IMR-90 (cell line): ENCODE measurements around the gene RXRB. TPM values are rescaled to one million over a fixed set of nuclear protein-coding genes. Genes with fewer than 3 reads are reported as not detected.

Source experiments
- ATAC-seq: fragments of 200-7000 bp; cut with Tn5 transposase; 2 replicates; pipeline ENCODE4 v1.9.1; 2020; ENCODE audit warnings: low read depth, mild to moderate bottlenecking, moderate library complexity
- BruUV-seq: library from RNA; stranded (reverse); fragments of 400-500 nt; replicated peaks from 2 replicates; lab custom pipeline; 2021; lab: Mats Ljungman, UMichigan
- CTCF ChIA-PET: fragments of 300-600 bp; formaldehyde crosslinking; extraction: SDS; loops from one replicate; lab custom pipeline; 2021; ENCODE audit warnings: antibody characterized with exemption; lab: Yijun Ruan, JAX
- POLR2A ChIA-PET: fragments of 300-600 bp; sonication (Branson Sonifier 250); formaldehyde crosslinking; loops from one replicate; lab custom pipeline; 2022; ENCODE audit warnings: antibody characterized with exemption; ENCODE audit not compliant: unreplicated experiment; lab: Charles Lee
- DNase-seq: peaks from one replicate; pipeline ENCODE4 v3.0.0; 2013
- H2AFZ ChIP-seq: replicated peaks from 2 replicates; pipeline ENCODE3; 2013; ENCODE audit warnings: low read length, mild to moderate bottlenecking; ENCODE audit not compliant: poor library complexity
- H2AK5ac ChIP-seq: 2 replicates; pipeline ENCODE4 v1.6.1; 2013; ENCODE audit warnings: low read depth, low read length, inconsistent platforms
- H2AK9ac ChIP-seq: replicated peaks from 2 replicates; pipeline ENCODE3; 2013; ENCODE audit warnings: mild to moderate bottlenecking, low read depth, low read length, moderate library complexity; ENCODE audit not compliant: poor library complexity
- H2BK120ac ChIP-seq: 2 replicates; pipeline ENCODE4 v1.6.1; 2013; ENCODE audit warnings: low read depth, low read length, inconsistent platforms
- H2BK15ac ChIP-seq: 3 replicates; pipeline ENCODE4 v1.6.1; 2013; ENCODE audit warnings: low read depth, low read length, inconsistent platforms
- H2BK20ac ChIP-seq: 2 replicates; pipeline ENCODE4 v1.6.1; 2013; ENCODE audit warnings: low read depth, mild to moderate bottlenecking, inconsistent platforms, low read length, moderate library complexity
- H2BK5ac ChIP-seq: 2 replicates; pipeline ENCODE4 v1.6.1; 2013; ENCODE audit warnings: mild to moderate bottlenecking, low read depth, low read length, inconsistent platforms; ENCODE audit not compliant: poor library complexity, severe bottlenecking
- H3K14ac ChIP-seq: replicated peaks from 2 replicates; pipeline ENCODE4 v1.6.1; 2013; ENCODE audit warnings: low read depth, low read length, inconsistent platforms
- H3K18ac ChIP-seq: 2 replicates; pipeline ENCODE4 v1.6.1; 2013; ENCODE audit warnings: low read depth, low read length, control low read depth
- H3K23ac ChIP-seq: 2 replicates; pipeline ENCODE4 v1.6.1; 2013; ENCODE audit warnings: low read depth, low read length, inconsistent platforms
- H3K27ac ChIP-seq: 2 replicates; pipeline ENCODE4 v1.5.1; 2013; ENCODE audit warnings: mild to moderate bottlenecking, control low read depth, low read length; ENCODE audit not compliant: insufficient read depth
- H3K27me3 ChIP-seq: 2 replicates; pipeline ENCODE4 v1.6.1; 2013; ENCODE audit warnings: low read length; ENCODE audit not compliant: control insufficient read depth, insufficient read depth
- H3K36me3 ChIP-seq: 2 replicates; pipeline ENCODE4 v1.6.1; 2013; ENCODE audit warnings: low read length, mixed read lengths; ENCODE audit not compliant: control insufficient read depth, insufficient read depth
- H3K4ac ChIP-seq: 2 replicates; pipeline ENCODE4 v1.6.1; 2013; ENCODE audit warnings: low read depth, low read length, inconsistent platforms
- H3K4me1 ChIP-seq: 2 replicates; pipeline ENCODE4 v1.6.1; 2013; ENCODE audit warnings: low read length, mixed read lengths; ENCODE audit not compliant: control insufficient read depth, insufficient read depth
- H3K4me2 ChIP-seq: 2 replicates; pipeline ENCODE4 v1.6.1; 2013; ENCODE audit warnings: low read depth, mild to moderate bottlenecking, control low read depth, low read length, moderate library complexity
- H3K4me3 ChIP-seq: 2 replicates; pipeline ENCODE4 v1.5.1; 2013; ENCODE audit warnings: low read depth, mild to moderate bottlenecking, control low read depth, low read length, moderate library complexity; ENCODE audit not compliant: insufficient read depth
- H3K56ac ChIP-seq: 2 replicates; pipeline ENCODE4 v1.6.1; 2013; ENCODE audit warnings: low read length, inconsistent platforms; ENCODE audit not compliant: insufficient read depth; ENCODE audit errors: extremely low read depth
- H3K79me1 ChIP-seq, 2 experiments: 2 replicates each; pipeline ENCODE4 v1.6.1; 2013; ENCODE audit warnings: low read length in 2 of 2, inconsistent platforms in 1 of 2, low read depth in 1 of 2
- H3K9ac ChIP-seq: 2 replicates; pipeline ENCODE4 v1.6.1; 2013; ENCODE audit warnings: low read depth, low read length, control low read depth
- H3K9me1 ChIP-seq: 2 replicates; pipeline ENCODE4 v1.6.1; 2013; ENCODE audit warnings: low read length, inconsistent platforms; ENCODE audit not compliant: insufficient read depth
- H3K9me3 ChIP-seq: 2 replicates; pipeline ENCODE4 v1.6.1; 2013; ENCODE audit warnings: low read length; ENCODE audit not compliant: control insufficient read depth, insufficient read depth
- H4K20me1 ChIP-seq: 2 replicates; pipeline ENCODE4 v1.6.1; 2013; ENCODE audit warnings: low read length, inconsistent platforms; ENCODE audit not compliant: insufficient read depth
- H4K5ac ChIP-seq: 2 replicates; pipeline ENCODE4 v1.6.1; 2013; ENCODE audit warnings: mild to moderate bottlenecking, low read depth, low read length, control low read depth
- H4K8ac ChIP-seq, 2 experiments: 2 replicates each; pipeline ENCODE4 v1.6.1; 2013; ENCODE audit warnings: low read depth in 2 of 2, low read length in 2 of 2, control low read depth in 1 of 2, inconsistent platforms in 1 of 2
- H4K91ac ChIP-seq: 2 replicates; pipeline ENCODE4 v1.6.1; 2013; ENCODE audit warnings: low read depth, low read length, inconsistent platforms; ENCODE audit not compliant: insufficient read depth
- BHLHE40 ChIP-seq: fragments of 150-350 bp; IDR thresholded peaks from 2 replicates; pipeline ENCODE4 v1.6.1; 2016; ENCODE audit warnings: mild to moderate bottlenecking, low read depth, low read length
- CHD1 ChIP-seq: IDR thresholded peaks from 2 replicates; pipeline ENCODE4 v1.6.1; 2012; ENCODE audit warnings: low read depth, low read length, improper control_type of control experiment
- FOS ChIP-seq: fragments of 150-350 bp; IDR thresholded peaks from 2 replicates; pipeline ENCODE4 v1.6.1; 2016; ENCODE audit warnings: low read depth, low read length
- MXI1 ChIP-seq: IDR thresholded peaks from 2 replicates; pipeline ENCODE4 v1.6.1; 2012; ENCODE audit warnings: low read depth, mild to moderate bottlenecking, low read length, moderate library complexity, borderline replicate concordance
- NFE2L2 ChIP-seq: fragments of 150-350 bp; IDR thresholded peaks from 2 replicates; pipeline ENCODE4 v1.6.1; 2016; ENCODE audit warnings: low read depth, mild to moderate bottlenecking, low read length
- RCOR1 ChIP-seq: IDR thresholded peaks from 2 replicates; pipeline ENCODE4 v1.6.1; 2012; ENCODE audit warnings: mild to moderate bottlenecking, low read length, improper control_type of control experiment; ENCODE audit not compliant: insufficient replicate concordance
- WGBS, 2 experiments: methylation state at CpG; one replicate each; pipeline versions ENCODE4 v1.1.5 to v1.1.7; 2013; ENCODE audit warnings: missing lambda C conversion rate in 2 of 2; ENCODE audit not compliant: insufficient read length in 1 of 2; ENCODE audit errors: extremely low coverage in 2 of 2; 5-methylcytosine and 5-hydroxymethylcytosine counted together
- dilution Hi-C: fragments of 300-500 bp; cut with HindIII; formaldehyde crosslinking; loops from one replicate; pipeline ENCODE4 v1.14.3; 2018; ENCODE audit warnings: low sequenced_read_pairs; ENCODE audit not compliant: unreplicated experiment
- in situ Hi-C: fragments of 300-500 bp; cut with MboI; formaldehyde crosslinking; loops from 3 replicates; pipeline ENCODE4 v1.14.3; 2019; ENCODE audit warnings: low sequenced_read_pairs, inconsistent platforms, mixed read lengths
- intact Hi-C: fragments of 100-400 bp; cut with micrococcal nuclease; formaldehyde crosslinking; loops from 2 replicates; pipeline ENCODE4 v1.10.0; 2022
- polyA plus RNA-seq, 3 experiments: library from polyadenylated mRNA; depleted of rRNA; stranded (reverse); fragments of >200 nt; gene quantifications; 2 replicates each; pipeline ENCODE4 v1.2.3, GENCODE V29; 2012; ENCODE audit warnings: low replicate concordance in 1 of 3
- total RNA-seq: library from RNA; depleted of rRNA; stranded (reverse); fragments of >200 nt; gene quantifications from 2 replicates; pipeline ENCODE4 v1.2.3, GENCODE V29; 2012
- TF ChIP-seq, protein P1 (sequence below): conservative IDR thresholded peaks from 2 replicates; pipeline ENCODE4 v1.5.1; 2012; ENCODE audit warnings: mild to moderate bottlenecking, low read depth, low read length, improper control_type of control experiment

Gene RXRB
- total and polyA plus RNA-seq, 2 of the 4 experiments (the other 2 are of a cell fraction): 18.6 to 53.7 TPM

DNA sequence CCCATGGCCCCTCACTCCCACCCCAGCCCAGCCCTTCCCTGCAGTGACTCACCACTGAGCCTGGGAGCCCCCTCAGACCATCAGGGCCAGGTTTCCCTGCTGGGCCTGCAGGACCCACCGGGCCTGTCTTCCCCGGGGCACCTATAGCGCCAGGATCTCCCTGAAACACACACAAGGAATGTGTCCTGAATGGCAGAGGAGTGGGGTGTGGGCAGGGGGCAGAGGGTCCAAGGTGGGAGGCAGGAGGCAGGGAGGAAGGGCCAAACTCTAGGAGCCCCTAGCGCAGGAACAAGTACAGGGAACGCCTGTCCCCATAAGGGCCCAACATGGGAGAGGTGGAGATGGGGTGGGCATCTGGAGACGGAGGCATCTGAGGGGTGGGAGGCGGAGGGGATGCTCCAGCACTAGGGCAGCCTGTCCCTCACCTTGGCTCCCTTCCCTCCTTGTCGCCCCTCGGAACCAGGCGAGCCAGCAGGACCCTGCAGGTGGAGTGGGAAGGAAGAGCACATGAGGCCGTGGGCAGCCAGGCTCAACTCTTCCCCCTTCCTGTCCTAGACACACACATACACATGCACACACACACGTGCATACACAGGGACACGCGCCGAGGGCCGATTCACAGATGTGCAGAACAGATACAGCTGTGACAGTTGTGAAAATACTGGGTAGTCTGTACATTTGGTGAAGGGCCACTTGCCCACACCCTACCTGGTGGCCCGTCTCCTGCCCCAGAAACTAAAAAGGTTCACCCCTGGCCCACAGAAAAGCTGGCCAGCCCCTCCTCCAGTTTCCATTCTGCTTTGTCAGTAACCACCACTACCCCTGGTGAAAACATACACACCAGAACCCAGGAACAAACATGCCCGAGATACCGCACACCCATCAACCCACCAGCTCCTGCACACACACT, 32.8 kb downstream of the RXRB start:
- Histone ChIP-seq H2AK9ac (no peak overlapping the region), H3K79me1 (no peaks in the 10 kb centered on the region), H3K56ac (no peak overlapping the region), H4K5ac (no peak overlapping the region), H3K9me3 (no peaks in the 10 kb centered on the region), H3K4me2 (no peak overlapping the region), H2AK5ac (no peak overlapping the region), H3K36me3 (no peaks in the 10 kb centered on the region), H3K27ac (no peak overlapping the region), H3K14ac (no peak overlapping the region), H3K23ac (no peak overlapping the region), H2BK15ac (no peak overlapping the region), H2BK120ac (no peak overlapping the region), H4K91ac (no peak overlapping the region), H4K8ac (no peak overlapping the region), H2BK5ac (no peak overlapping the region), H3K9ac (no peak overlapping the region), H3K9me1 (no peaks in the 10 kb centered on the region), H3K4ac (no peak overlapping the region), H3K4me1 (no peaks in the 10 kb centered on the region), H3K4me3 (no peak overlapping the region), H3K18ac (no peak overlapping the region), H4K20me1 (no peaks in the 10 kb centered on the region), H2BK20ac (no peak overlapping the region), H3K27me3 (peaks cover 7% of the 10 kb centered on the region), H2AFZ (no peak overlapping the region)
- in situ Hi-C loops (loop anchor here (10.0 kb wide), 1 partner anchor 153 kb away; no protein-coding TSS in a partner anchor), dilution Hi-C loops (no loop called here), intact Hi-C loops (no loop called here)
- no CpG with 5 or more reads among the region's 19 CpGs for WGBS, 2 experiments
- ATAC-seq: no peak
- DNase-seq: no peak
- BruUV-seq: no TSS peak
- POLR2A ChIA-PET: no interaction called here
- TF ChIP-seq FOS (no peak), CHD1 (no peak), RCOR1 (no peak), BHLHE40 (no peak), NFE2L2 (no peak), MXI1 (no peak)
- TF ChIP-seq, protein P1, sequence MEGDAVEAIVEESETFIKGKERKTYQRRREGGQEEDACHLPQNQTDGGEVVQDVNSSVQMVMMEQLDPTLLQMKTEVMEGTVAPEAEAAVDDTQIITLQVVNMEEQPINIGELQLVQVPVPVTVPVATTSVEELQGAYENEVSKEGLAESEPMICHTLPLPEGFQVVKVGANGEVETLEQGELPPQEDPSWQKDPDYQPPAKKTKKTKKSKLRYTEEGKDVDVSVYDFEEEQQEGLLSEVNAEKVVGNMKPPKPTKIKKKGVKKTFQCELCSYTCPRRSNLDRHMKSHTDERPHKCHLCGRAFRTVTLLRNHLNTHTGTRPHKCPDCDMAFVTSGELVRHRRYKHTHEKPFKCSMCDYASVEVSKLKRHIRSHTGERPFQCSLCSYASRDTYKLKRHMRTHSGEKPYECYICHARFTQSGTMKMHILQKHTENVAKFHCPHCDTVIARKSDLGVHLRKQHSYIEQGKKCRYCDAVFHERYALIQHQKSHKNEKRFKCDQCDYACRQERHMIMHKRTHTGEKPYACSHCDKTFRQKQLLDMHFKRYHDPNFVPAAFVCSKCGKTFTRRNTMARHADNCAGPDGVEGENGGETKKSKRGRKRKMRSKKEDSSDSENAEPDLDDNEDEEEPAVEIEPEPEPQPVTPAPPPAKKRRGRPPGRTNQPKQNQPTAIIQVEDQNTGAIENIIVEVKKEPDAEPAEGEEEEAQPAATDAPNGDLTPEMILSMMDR: no peak
- CTCF ChIA-PET: no interaction called here
